Hematopoietic multipotent progenitor cell treated with erythropoietin and hydrocortisone succinate and interleukin-3 and kit ligand, for 6 days (in vitro differentiated cells): Measurements from ENCODE around the gene MEX3B.
A peak's percentile ranks its signal among the peaks of the same experiment; 100 is the strongest.

Experiments used
- DNase-seq: peaks from one replicate; pipeline ENCODE4 v3.0.0-alpha.2; 2015

The MEX3B gene

DNA sequence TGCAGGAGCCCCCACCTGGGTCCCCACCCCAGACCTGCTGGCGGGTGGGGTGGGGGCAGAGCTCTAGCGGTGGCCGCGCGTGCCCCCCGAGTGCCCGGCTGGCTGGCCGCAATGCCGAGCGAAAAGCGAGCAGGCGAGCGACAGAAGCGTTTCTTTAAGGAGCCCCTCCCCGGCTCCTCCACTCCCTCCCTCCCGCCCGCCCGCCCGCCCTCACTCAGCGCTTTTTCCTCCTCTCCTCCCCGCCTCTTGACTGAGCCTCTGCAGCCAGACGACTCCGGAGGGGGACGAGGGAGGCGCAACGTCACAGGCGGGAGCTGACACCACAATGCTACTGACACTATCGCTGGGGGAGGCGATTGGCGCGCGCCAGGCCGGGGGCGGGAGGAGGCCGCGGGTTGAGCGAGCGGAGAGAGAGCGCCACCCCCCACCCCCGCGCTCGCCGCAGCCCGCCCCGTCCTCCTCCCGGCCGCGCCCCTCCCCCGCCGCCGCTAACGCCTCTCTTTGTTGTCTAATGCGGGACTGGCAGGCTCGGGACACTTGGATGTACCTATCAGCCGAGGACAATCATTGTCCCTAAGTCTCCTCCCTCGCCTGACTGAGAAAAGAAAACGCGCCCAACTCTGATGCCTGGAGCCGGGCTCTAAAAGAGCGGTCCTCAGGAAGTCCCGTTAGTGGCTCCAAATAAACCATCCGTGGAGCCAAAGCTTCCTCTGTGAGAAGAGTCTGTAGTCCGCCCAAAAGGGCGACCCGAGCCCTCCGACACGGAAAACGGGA, at the start of gene MEX3B:
Gene MEX3B (minus strand): TSS at position 127 of the 774 bp plus-strand sequence. CDS start 313 bp downstream, outside the sequence.
- peak; percentile 98 for DNase-seq

DNA sequence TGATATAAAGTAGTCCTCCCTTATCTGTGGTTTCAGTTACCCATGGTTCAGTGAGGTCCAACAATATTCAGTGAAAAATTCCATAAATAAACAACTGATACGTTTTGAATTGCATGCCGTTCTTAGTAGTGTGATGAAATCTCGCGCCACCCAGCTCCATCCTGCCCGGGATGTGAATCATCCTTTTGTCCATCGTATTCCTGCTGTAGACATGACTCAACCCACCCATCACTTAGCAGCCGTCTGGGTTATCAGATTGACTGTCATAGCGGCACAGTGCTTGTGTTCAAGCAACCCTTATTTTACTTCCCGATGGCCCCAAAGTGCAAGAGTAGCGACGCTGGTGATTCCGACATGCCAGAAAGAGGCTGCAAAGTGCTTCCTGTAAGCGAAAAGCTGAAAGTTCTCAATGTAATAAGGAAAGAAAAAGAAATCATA, 48.0 kb upstream of the MEX3B start:
- DNase-seq = no peak

DNA sequence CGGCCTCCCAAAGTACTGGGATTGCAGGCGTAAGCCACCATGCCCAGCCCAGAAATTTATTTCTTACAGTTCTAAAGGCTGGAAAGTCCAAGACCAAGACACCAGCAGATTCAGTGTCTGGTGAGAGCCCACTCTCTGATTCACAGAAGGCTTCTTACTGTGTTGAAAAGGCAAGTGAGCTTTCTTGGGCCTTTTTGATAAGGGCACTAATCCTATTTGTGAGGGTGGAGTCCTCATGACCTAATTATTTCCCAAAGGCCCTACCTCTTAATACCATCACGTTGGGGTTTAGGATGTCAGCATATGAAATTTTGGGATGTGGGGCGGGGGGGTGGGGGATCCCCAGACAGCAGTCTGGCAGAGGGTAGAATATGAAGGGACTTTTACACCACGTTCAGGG, 47.5 kb upstream of the MEX3B start:
- no peak for DNase-seq

DNA sequence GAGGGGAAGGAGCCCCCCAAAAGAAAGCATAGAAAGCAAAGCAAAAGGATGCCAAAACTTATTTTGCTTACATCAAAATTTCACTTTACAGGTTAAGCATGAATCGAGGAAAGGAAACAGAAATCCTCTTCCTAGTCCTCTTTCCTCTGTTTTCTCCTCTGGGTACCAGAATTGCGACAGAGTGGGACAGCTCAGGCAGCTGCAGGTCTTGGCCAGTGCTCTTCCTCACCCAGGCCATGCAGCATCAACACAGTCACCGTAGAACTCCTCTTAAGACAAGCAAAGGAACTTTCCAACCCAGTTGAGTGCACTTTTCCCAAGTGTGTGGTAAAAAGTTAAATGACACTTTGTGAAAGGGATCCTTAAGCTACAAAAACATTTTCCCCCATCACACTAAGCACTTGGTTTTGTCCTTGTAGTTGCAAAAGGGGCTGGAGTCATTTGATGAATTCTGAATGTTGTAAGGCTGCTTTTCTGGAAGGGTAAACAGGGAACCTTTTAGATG, 45.9 kb upstream of the MEX3B start:
- no peak for DNase-seq

DNA sequence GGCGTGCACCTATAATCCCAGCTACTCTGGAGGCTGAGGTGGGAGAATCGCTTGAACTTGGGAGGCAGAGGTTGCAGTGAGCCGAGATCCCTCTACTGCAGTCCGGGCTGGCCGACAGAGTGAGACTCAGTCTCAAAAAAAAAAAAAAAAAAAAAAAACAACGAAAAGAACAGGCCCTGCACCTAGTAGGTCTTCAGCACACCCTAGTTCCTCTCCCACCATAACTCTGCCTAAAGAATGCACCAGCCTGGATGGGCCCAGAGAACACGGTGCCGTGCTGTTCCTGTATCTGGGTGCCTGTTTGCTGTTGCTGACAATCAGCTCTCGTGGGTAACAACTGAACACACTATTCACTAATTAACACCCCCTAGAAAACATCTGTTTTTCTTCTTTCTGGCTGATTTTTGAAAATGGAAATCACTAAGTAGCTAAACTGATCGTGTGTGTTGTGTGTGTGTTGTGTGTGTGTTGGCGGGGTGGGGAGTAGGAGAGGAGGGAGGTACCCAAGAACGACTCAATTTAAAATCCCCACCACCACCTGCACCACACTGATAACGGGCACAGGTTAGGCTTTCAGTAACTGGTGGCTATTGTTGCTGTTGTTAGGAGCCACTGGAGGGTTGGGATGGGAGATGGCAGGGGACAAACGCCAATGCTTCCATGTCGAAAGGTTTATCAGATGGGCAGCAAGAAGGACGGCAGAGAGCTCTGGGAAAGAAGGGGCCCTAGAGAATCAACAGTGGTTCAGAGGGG, 40.6 kb upstream of the MEX3B start:
- peak; percentile 39 for DNase-seq

- DNase-seq = peak; percentile 33
Measured at GRCh38 chr15:82081914-82082762, 36.3 kb upstream of the MEX3B start.

DNA sequence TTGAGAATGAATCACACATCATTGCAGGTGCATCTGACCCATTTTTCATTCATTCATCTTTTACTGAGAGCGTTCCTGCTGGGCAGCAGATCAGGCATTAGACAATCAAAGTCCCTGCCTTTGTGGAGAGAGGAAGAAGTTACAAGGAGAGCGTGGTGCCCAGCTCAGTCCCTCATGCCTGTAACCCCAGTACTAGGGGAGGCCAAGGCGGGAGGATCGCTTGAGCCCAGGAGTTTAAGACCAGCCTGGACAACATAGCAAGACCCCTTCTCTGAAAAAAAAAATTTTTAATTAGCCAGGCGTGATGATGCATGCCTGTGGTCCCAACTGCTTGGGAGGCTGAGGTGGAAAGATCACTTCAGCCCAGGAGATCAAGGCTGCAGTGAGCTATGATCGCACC, 35.0 kb upstream of the MEX3B start:
- no peak for DNase-seq

DNA sequence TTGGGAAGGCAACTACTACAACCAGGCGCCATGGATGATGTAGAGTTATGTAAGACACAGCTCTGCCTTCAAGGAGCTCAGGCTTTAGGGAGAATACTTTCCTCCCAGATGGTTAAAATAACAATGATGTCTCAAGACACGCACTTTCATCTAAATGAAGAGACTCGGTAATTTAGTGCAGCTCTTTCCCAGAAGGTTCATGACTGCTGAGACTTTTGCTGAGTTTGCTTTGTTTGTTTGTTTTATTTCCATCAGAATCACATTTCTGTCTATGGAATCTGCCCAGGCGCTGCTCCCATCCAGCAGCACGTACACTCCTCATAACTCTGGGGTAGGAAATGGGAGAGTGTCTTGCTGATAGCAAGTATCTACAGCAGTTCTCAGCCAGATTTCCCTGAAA, 33.9 kb upstream of the MEX3B start:
- no peak for DNase-seq

- DNase-seq = no peak
Measured at GRCh38 chr15:82074610-82075009, 28.8 kb upstream of the MEX3B start.

DNA sequence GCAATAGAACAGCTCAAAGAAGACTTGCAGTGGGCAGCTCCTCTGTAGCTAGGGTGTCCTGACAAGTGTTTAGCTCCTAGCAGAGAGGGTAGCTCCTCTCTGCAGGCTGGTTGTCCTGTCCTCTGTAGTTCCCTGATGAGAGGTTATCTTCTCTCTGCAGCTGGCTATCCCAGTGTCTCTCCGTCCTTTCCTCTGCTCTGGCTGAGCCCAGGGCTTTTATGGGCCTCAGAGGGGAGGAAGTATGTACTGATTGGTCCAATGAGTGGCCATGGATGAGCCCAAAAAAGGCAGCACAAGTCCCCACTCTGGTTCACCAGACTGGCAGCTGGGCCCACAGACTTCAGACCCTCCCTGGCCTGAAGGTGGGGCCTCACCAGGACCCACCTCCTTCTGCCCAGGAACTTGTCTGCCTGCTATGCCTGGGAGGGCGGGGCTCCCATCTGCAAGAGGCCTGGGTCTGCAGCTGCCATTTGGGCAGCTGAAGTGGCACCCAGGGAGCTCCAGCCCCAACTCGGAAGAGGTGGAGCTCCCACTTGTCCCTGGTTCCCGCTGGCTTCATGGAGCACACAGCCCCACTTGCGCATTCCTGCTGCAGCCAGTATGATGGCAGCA, 27.2 kb upstream of the MEX3B start:
- no peak for DNase-seq

DNA sequence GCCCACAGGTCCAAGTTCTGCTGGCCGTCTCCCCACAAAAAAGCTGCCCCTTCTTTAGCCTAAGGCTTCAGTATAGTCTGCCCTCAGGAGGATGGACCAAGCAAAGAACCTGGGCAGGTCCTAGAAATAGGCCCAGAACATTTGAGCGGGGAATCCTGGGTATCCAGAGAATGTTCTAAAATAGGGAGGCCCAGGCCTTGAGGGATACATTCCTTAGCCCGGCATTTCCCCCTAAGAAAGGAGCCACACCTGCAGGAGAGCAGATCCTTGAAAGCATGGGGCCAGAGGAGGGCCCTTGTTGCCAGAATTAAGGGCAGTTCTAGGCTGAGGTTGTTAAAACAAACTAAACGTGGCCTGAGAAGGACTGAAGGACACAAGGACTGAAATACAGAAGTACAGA, 20.6 kb upstream of the MEX3B start:
- DNase-seq = no peak

DNA sequence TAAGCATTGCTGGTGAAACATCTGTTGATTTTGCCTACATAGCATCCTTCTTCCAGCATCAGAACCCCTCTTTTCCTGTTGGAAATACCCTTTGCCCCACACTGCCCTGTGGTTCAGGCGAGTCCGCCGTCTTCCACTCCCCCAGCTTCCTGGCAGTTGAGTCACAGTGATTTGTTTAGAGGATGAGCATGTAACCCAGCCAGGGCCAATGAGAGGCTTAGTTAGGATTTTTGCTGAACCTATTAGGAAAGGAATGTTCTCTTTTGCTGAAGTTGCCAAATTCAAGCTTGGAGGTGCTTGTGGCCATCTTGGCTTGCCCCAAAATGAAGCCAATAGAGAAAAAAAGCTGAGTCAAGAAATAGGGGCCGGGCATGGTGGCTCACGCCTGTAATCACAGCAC, 19.0 kb upstream of the MEX3B start:
- no peak for DNase-seq

DNA sequence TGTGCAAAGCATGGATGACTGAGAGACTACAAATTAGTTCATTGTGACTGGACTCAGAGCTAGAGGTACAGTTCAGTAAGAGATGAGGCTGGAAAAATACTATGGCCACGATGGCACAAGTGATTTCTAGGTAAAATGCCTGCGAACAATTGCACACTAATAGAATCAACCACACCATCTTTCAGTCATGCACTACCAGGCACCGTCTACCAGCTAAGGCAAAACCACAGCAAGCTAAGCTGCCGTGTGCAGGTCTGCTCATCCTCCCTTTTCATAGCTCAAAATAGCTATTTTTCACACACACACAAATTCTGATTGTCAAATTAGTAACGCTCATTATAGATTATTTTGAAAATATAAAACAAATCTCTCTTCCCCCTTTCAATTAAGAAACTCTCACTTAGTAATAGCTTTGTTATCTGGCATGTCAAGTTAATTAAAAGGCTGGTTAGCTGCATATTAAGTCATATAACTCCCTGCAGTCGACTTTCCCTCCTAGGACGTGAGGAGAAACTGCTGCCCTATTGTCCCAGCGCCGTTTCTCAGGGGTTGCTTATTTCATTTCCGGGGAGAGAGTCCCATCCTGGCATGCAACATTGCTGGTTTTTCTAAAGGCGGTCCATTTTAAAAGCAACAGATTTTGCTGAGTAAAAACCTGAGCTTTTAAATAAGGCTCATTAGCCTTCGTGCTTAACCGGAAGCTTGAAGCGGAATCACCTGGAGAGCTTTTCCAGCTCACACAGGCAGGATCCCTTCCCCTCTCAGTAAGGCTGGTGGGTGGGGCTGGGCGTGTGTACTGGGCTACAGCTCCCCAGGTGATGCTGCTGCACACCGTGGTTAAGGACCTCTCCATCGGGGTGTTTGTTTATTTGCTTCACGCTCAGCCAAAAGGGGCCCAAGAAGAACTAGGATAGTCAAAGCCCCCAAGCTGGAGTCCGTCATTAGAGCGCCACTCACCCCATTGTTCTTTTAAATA, 16.9 kb upstream of the MEX3B start:
- no peak for DNase-seq

DNA sequence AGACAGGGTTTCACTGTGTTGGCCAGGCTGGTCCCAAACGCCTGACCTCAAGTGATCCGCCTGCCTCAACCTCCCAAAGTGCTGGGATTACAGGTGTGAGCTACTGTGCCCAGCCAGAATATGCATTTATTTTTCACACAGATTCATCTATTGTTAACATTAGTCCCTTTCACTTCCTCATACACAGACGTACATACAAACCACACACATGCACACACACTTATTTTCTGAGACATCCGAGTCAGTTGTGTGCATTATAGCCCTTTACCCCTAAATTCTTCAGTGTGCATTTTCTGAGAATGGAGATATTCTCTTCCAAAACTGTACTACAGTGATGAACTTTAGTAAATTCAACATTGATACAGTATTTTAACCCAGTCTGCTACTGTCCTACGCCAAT, 15.0 kb upstream of the MEX3B start:
- DNase-seq = no peak

DNA sequence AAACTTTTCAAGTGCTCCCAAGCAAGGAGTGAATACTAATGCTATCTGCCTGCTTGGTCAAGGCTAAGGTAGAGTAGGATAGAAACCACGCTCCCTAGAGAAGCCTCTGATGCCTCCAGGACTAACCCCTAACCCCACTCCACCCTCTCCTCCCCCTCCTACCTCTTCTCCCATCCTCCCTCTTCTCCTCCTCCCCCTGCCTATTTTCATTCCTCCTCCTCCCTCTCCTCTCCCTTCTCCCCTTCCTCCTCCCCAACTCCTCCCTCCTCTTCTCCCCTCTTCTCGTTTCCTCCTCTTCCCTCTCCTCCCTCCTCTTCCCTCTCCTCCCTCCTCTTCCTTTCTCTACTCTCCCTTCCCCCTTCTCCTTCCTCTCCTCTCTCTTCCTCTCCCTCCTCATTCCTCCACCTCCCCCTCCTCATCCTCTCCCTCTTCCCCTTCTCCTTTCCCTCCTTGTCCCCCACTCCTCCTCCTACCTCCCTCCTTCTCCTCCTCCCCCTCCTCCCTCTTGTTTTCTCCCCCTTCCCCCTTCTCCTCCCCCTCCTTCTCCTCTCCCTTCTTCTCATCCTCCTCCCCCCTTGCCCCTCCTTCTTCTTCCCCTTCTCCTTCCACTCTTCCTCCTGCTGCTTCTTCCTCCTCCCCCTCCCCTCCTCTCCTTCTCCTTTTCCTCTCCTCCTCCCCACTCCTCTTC, 12.8 kb upstream of the MEX3B start:
- no peak for DNase-seq

GRCh38 chr15:82058026-82058425, 12.2 kb upstream of the MEX3B start:
- no peak for DNase-seq

- no peak for DNase-seq
Measured at GRCh38 chr15:82056958-82057823, 11.4 kb upstream of the MEX3B start.

GRCh38 chr15:82052751-82053150, 6.9 kb upstream of the MEX3B start:
- no peak for DNase-seq

DNA sequence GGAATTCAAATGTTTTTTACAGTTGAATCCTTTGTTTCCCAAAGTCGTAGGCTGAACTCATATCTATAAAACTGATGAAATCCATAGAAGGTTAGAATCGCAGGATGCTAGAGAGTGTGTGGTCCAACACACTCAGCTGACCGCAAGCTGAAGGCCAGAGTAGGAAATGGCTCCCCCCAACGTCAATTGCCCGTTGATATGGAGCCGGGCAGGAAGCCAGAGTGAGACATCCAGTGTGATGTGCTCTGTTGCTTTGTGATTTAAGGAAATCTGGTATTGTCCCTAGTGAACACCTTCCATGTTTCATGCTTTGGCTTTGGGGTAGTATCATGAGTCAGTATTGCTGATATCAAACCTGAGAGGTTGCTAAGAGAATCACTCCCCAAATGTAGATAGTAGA, 5.8 kb upstream of the MEX3B start:
- no peak for DNase-seq

GRCh38 chr15:82048811-82049210, 3.0 kb upstream of the MEX3B start:
- DNase-seq = no peak
